ENCODE measurements around the gene CLIC1. TPM values are rescaled to one million over a fixed set of nuclear protein-coding genes. Genes with fewer than 3 reads are reported as not detected.
A peak's percentile ranks its signal among the peaks of the same experiment; 100 is the strongest.

The CLIC1 gene
- polyA plus RNA-seq, 4 donors = 400 to 576 (median 535) TPM

DNA sequence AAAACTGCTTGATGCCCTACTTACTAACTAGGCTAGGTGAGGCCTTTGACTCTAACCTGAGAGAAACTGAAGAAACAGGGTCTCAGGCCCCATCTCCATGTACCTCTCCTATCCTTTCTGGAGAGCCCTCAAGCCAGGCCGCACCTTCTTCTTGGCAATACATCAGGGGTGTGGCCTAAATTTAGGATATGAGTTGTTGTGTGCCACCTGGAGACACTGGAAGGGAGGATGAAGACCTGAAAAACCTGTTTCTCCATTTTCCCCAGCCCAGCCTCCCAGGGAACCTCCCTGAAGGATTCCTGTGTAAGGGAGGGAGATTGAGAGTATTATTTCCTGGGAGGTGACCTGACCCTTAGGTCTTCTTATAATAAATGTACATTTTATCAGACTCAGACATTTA lies 18.1 kb downstream of the CLIC1 start:
- Histone ChIP-seq H3K27me3 (ENCODE audit: control insufficient read depth in 3 of 3, insufficient read depth in 3 of 3, low read length in 3 of 3) (no peaks in the 10 kb centered on the region), H3K4me1 (ENCODE audit: control insufficient read depth in 3 of 3, insufficient read depth in 2 of 3, low read depth in 1 of 3, low read length in 2 of 3) (peaks cover 0 to 30% (median 0%) of the 10 kb centered on the region in 3 donors), H3K36me3 (ENCODE audit: control insufficient read depth in 3 of 3, insufficient read depth in 2 of 3, low read depth in 1 of 3, low read length in 3 of 3) (peaks cover 0 to under 1% (median 0%) of the 10 kb centered on the region in 3 donors), H3K9me3 (ENCODE audit: control insufficient read depth in 2 of 2, insufficient read depth in 1 of 2, low read depth in 1 of 2, low read length in 1 of 2) (no peaks in the 10 kb centered on the region), H3K27ac (ENCODE audit: low read depth in 1 of 3, low read length in 2 of 3) (no peak overlapping the region), H3K4me3 (ENCODE audit: low read depth in 1 of 3, low read length in 3 of 3) (no peak overlapping the region)
- FAIRE-seq (no peak), DNase-seq (peak; percentile 69 to 72)
- WGBS, 3 donors = 6 to 64% (median 44%) methylated on average over 1 of the region's 1 CpG

DNA sequence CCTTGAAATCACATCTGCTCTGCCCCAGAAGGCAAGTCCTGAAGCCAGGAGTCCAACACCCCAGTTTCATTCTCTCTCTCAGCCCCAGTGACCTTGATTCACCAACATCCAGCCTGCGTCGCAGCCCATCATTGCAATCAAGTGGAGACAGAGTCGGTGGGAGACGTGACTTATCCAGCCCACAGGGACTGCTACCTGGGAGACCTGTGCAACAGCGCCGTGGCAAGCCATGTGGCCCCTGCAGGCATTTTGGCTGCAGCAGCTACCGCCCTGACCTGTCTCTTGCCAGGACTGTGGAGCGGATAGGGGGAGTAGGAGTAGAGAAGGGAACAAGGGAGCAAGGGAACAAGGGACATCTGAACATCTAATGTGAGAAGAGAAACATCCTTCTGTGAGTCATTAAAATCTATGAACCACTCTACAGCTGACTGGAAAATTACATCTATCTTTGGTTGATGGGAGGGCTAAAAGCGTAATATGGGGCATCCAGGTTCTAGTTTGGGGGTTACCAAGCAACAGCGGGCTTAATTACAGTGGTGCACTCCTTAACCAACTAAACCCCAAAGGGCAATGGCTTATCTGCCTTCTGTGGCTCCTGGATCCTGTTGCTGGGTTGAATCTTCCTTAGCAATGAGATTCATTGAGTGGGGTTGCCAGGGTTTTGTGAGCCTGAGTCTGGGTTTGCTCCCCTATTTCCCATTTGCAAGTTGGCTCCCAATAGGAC lies 18.7 kb downstream of the CLIC1 start:
- Histone ChIP-seq H3K4me3 (ENCODE audit: low read depth in 1 of 3, low read length in 3 of 3) (no peak overlapping the region), H3K4me1 (ENCODE audit: control insufficient read depth in 3 of 3, insufficient read depth in 2 of 3, low read depth in 1 of 3, low read length in 2 of 3) (peaks cover 0 to 30% (median 0%) of the 10 kb centered on the region in 3 donors), H3K27ac (ENCODE audit: low read depth in 1 of 3, low read length in 2 of 3) (no peak overlapping the region), H3K36me3 (ENCODE audit: control insufficient read depth in 3 of 3, insufficient read depth in 2 of 3, low read depth in 1 of 3, low read length in 3 of 3) (no peaks in the 10 kb centered on the region), H3K9me3 (ENCODE audit: control insufficient read depth in 2 of 2, insufficient read depth in 1 of 2, low read depth in 1 of 2, low read length in 1 of 2) (no peaks in the 10 kb centered on the region), H3K27me3 (ENCODE audit: control insufficient read depth in 3 of 3, insufficient read depth in 3 of 3, low read length in 3 of 3) (no peaks in the 10 kb centered on the region)
- WGBS, 3 donors = 75 to 87% (median 80%) methylated on average over 10 of the region's 10 CpGs
- DNase-seq = no peak
- no peak for FAIRE-seq

DNA sequence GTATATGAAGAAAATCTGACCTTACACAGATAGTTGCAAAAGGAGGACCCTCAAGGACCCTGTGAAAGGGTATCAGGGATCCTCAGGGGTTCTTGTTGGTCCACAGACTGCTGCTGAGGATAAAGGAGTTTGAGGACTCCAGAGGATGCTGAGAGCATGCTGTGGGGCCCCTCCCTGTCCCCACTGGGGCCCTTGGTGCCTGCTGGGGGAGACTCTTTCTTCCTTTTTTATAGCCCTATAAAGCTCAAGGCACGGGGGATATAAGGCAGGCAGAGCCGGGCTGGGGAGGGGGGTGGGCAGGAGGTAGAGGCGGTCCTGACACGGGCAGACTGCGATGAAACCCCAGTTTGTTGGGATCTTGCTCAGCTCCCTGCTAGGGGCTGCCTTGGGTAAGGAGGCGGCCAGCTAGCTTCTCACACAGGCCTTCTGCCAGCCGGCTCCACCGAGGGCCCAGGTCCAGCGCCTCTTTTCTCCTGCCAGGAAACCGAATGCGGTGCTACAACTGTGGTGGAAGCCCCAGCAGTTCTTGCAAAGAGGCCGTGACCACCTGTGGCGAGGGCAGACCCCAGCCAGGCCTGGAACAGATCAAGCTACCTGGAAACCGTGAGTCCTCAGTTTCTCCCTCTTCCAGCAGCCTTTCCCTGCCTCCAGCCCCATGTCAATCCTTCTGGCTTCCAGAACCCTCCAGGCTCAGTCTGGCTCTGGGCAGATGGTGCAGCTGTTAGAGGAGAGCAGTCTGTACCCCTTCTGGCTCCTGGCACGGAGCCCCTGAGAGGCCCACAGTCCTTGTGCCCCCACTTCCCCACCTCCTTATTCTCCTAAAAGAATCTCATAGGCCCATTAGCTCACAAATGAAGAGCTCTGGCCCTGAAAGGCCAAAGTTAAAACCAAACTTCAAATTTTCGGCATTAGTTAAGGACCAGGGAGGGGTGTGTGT lies 21.0 kb downstream of the CLIC1 start, which contains the start of gene LY6G6D:
LY6G6D (plus strand) TSS at position 327 of the 937 bp plus-strand sequence; CDS start at position 335, 8 bp downstream.
- H3K27ac ChIP-seq (ENCODE audit: low read depth in 1 of 3, low read length in 2 of 3) = peak within 1 kb of the TSS in 1 of 3 donors; percentile 51

DNA sequence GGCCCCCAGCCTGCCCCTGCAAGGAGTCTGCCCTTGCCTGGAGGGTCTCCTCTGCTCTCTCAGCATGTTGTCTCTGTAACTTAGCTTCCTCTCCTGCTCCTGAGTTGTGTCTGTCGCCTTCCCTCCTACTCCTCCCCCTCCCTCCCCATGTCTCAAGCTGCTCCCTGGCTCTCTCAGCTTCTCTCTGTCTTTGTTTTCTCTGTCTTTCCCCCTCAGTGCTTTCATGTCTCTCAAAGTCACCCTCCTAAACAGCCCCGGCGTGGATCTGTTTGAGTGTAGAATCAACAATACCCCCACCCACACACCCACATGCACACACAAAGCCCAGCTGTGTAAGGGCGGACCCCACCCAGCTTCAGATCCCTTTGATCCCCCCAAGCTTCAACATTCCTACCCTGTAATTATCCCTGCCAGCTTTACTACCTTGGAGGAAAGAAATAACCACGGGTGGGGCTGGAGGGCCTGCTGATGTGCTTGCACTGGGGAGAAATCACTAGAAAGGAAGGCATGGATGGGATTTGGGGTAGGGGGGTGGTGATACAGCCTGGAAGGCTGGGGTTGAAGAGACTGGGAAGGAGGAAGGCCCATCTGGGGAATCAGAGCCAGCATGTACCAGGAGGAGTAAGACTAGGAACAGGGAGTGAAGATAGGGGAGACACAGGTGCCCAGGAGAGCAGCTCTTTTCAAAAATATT lies 22.2 kb downstream of the CLIC1 start:
- H3K4me3 ChIP-seq (ENCODE audit: low read depth in 1 of 3, low read length in 3 of 3) = no peak overlapping the region
- H3K27me3 ChIP-seq (ENCODE audit: control insufficient read depth in 3 of 3, insufficient read depth in 3 of 3, low read length in 3 of 3) = no peaks in the 10 kb centered on the region
- FAIRE-seq (no peak), DNase-seq (peak in 1 of 2 donors; percentile 65)
- peaks cover 0 to 4% (median 0%) of the 10 kb centered on the region in 3 donors for H3K36me3 ChIP-seq (ENCODE audit: control insufficient read depth in 3 of 3, insufficient read depth in 2 of 3, low read depth in 1 of 3, low read length in 3 of 3)
- no peaks in the 10 kb centered on the region for H3K9me3 ChIP-seq (ENCODE audit: control insufficient read depth in 2 of 2, insufficient read depth in 1 of 2, low read depth in 1 of 2, low read length in 1 of 2)
- H3K27ac ChIP-seq (ENCODE audit: low read depth in 1 of 3, low read length in 2 of 3) = peak overlapping the region in 1 of 3 donors; percentile 51
- H3K4me1 ChIP-seq (ENCODE audit: control insufficient read depth in 3 of 3, insufficient read depth in 2 of 3, low read depth in 1 of 3, low read length in 2 of 3) = peaks cover 0 to 37% (median 4%) of the 10 kb centered on the region in 3 donors
- 11 to 33% (median 18%) methylated on average over 5 of the region's 5 CpGs for WGBS, 3 donors

More for the DNA sequence above, 21.0 kb downstream of the CLIC1 start, which contains the start of gene LY6G6D:
- DNase-seq (no peak), FAIRE-seq (no peak)
- no peaks in the 10 kb centered on the region for H3K36me3 ChIP-seq (ENCODE audit: control insufficient read depth in 3 of 3, insufficient read depth in 2 of 3, low read depth in 1 of 3, low read length in 3 of 3)
- 77 to 92% (median 87%) methylated on average over 12 to 16 of the region's 16 CpGs for WGBS, 3 donors
- H3K4me3 ChIP-seq (ENCODE audit: low read depth in 1 of 3, low read length in 3 of 3) = no peak within 1 kb of the TSS
- no peaks in the 10 kb centered on the region for H3K27me3 ChIP-seq (ENCODE audit: control insufficient read depth in 3 of 3, insufficient read depth in 3 of 3, low read length in 3 of 3)
- H3K4me1 ChIP-seq (ENCODE audit: control insufficient read depth in 3 of 3, insufficient read depth in 2 of 3, low read depth in 1 of 3, low read length in 2 of 3) = peaks cover 0 to 37% (median 4%) of the 10 kb centered on the region in 3 donors
- no peaks in the 10 kb centered on the region for H3K9me3 ChIP-seq (ENCODE audit: control insufficient read depth in 2 of 2, insufficient read depth in 1 of 2, low read depth in 1 of 2, low read length in 1 of 2)

DNA sequence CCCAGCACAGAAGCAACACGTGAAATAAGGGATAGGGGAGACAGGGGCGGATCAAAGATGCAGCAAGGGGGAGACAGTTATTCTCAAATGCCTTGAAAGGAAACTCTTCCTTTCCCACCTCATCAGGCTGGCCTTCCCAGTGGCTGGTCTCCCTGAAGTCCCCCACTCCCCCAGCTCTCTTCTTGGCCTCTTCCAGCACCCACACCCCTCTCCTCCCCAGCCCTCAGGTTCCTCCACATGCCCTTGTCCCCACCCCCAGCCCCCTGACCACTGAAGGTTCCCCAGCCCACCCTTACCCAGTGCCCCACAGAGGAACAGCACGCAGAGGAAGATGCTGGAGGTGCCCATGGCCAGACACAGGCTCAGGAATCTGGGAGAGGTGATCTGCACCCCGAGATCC lies 22.9 kb downstream of the CLIC1 start:
- WGBS, 3 donors = 62 to 71% (median 64%) methylated on average over 4 of the region's 4 CpGs
- Histone ChIP-seq H3K36me3 (ENCODE audit: control insufficient read depth in 3 of 3, insufficient read depth in 2 of 3, low read depth in 1 of 3, low read length in 3 of 3) (peaks cover 0 to 4% (median 0%) of the 10 kb centered on the region in 3 donors), H3K4me1 (ENCODE audit: control insufficient read depth in 3 of 3, insufficient read depth in 2 of 3, low read depth in 1 of 3, low read length in 2 of 3) (peaks cover 0 to 30% (median 4%) of the 10 kb centered on the region in 3 donors), H3K27me3 (ENCODE audit: control insufficient read depth in 3 of 3, insufficient read depth in 3 of 3, low read length in 3 of 3) (no peaks in the 10 kb centered on the region), H3K9me3 (ENCODE audit: control insufficient read depth in 2 of 2, insufficient read depth in 1 of 2, low read depth in 1 of 2, low read length in 1 of 2) (no peaks in the 10 kb centered on the region), H3K4me3 (ENCODE audit: low read depth in 1 of 3, low read length in 3 of 3) (no peak overlapping the region), H3K27ac (ENCODE audit: low read depth in 1 of 3, low read length in 2 of 3) (peak overlapping the region in 1 of 3 donors; percentile 51)
- FAIRE-seq = no peak
- no peak for DNase-seq

DNA sequence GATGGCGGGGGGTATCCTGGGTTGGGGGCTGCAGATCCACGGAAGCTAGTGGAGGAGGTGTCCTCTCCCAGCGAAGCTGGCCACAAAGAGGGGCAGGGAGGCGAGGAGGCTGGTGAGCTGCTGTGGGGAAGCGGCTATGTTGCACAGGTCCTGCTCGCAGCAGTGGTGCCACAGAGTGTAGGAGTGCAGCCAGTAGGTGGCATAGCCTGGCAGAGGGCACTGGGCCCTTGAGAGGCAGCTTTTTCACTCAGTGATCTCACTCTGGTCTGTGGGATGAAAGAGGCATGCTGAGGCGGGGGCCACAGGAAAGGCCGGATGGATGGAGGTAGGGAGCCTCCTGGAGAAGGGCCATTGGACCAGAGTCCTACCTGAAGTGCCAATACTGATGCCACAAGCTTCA lies 24.0 kb downstream of the CLIC1 start:
- no peak overlapping the region for H3K27ac ChIP-seq (ENCODE audit: low read depth in 1 of 3, low read length in 2 of 3)

DNA sequence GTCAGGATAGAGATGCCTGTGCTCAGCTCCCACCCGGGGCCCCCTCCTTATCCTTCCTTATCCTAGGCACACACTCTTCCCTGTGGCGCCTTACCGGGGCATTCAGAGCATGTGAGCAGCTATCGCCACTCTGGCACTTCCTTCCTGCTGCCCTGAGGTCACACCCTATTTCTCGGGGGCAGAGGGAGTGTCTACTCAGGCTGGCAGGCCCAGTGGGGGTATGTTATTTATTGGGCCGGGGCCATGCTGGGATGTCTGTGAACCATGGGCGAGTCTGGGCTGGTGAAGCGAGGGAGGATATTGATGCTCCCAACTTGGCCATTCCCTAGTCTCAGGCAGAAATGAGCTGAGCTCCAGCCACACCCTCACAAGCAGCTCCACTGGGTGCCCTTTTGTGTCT lies 25.1 kb downstream of the CLIC1 start:
- no peaks in the 10 kb centered on the region for H3K9me3 ChIP-seq (ENCODE audit: control insufficient read depth in 2 of 2, insufficient read depth in 1 of 2, low read depth in 1 of 2, low read length in 1 of 2)
- no peak for FAIRE-seq
- no peak overlapping the region for H3K4me3 ChIP-seq (ENCODE audit: low read depth in 1 of 3, low read length in 3 of 3)
- H3K4me1 ChIP-seq (ENCODE audit: control insufficient read depth in 3 of 3, insufficient read depth in 2 of 3, low read depth in 1 of 3, low read length in 2 of 3) = peaks cover 0 to 23% (median 4%) of the 10 kb centered on the region in 3 donors
- WGBS, 3 donors = 27 to 44% (median 43%) methylated on average over 8 of the region's 8 CpGs
- DNase-seq = peak; percentile 34 to 61
- no peak overlapping the region for H3K27ac ChIP-seq (ENCODE audit: low read depth in 1 of 3, low read length in 2 of 3)
- H3K36me3 ChIP-seq (ENCODE audit: control insufficient read depth in 3 of 3, insufficient read depth in 2 of 3, low read depth in 1 of 3, low read length in 3 of 3) = peaks cover 0 to 4% (median 0%) of the 10 kb centered on the region in 3 donors
- H3K27me3 ChIP-seq (ENCODE audit: control insufficient read depth in 3 of 3, insufficient read depth in 3 of 3, low read length in 3 of 3) = no peaks in the 10 kb centered on the region

More for the DNA sequence above, 24.0 kb downstream of the CLIC1 start:
- WGBS, 3 donors = 74 to 82% (median 81%) methylated on average over 8 of the region's 8 CpGs
- H3K4me3 ChIP-seq (ENCODE audit: low read depth in 1 of 3, low read length in 3 of 3) = no peak overlapping the region
- no peaks in the 10 kb centered on the region for H3K9me3 ChIP-seq (ENCODE audit: control insufficient read depth in 2 of 2, insufficient read depth in 1 of 2, low read depth in 1 of 2, low read length in 1 of 2)
- peaks cover 0 to 4% (median 0%) of the 10 kb centered on the region in 3 donors for H3K36me3 ChIP-seq (ENCODE audit: control insufficient read depth in 3 of 3, insufficient read depth in 2 of 3, low read depth in 1 of 3, low read length in 3 of 3)
- peaks cover 0 to 24% (median 4%) of the 10 kb centered on the region in 3 donors for H3K4me1 ChIP-seq (ENCODE audit: control insufficient read depth in 3 of 3, insufficient read depth in 2 of 3, low read depth in 1 of 3, low read length in 2 of 3)
- FAIRE-seq (no peak), DNase-seq (peak in 1 of 2 donors; percentile 54)
- H3K27me3 ChIP-seq (ENCODE audit: control insufficient read depth in 3 of 3, insufficient read depth in 3 of 3, low read length in 3 of 3) = no peaks in the 10 kb centered on the region

Measured in small intestine (tissue), 7 donors.